Prostate gland (tissue), 2 donors: ENCODE measurements around the gene DOK6. TPM values are rescaled to one million over a fixed set of nuclear protein-coding genes. Genes with fewer than 3 reads are reported as not detected.

Experiments used
- DNase-seq: peaks from one replicate; pipeline ENCODE4 v3.0.0-alpha.2; 2019; ENCODE audit warnings: low spot score
- H3K27ac ChIP-seq, 2 donors: fragments of 200-600 bp; sonication (generic); 2 replicates each; pipeline ENCODE4 v1.5.1; 2017 to 2019
- H3K27me3 ChIP-seq: fragments of 200-600 bp; sonication (generic); replicated peaks from 2 replicates; pipeline ENCODE4 v1.5.1; 2019; ENCODE audit not compliant: insufficient read depth
- H3K36me3 ChIP-seq, 2 donors: fragments of 200-600 bp; sonication (generic); 1 replicate in 1 of 2; 2 replicates in 1 of 2; pipeline versions ENCODE4 v1.5.1 to v1.8.1; 2017 to 2019
- H3K4me1 ChIP-seq: fragments of 200-600 bp; sonication (generic); replicated peaks from 2 replicates; pipeline ENCODE4 v1.5.1; 2019
- H3K4me3 ChIP-seq, 2 donors: fragments of 200-600 bp; sonication (generic); 2 replicates each; pipeline ENCODE4 v1.5.1; 2017 to 2019
- H3K9me3 ChIP-seq: fragments of 200-600 bp; sonication (generic); 2 replicates; pipeline ENCODE4 v1.5.1; 2017
- CTCF ChIP-seq, 4 experiments: fragments of 200-600 bp in 2 of 4; fragments of 450-650 bp in 2 of 4; sonication (generic) in 2 of 4; IDR thresholded peaks; 1 replicate in 3 of 4; 2 replicates in 1 of 4; pipeline ENCODE4 v1.5.1; 2016 to 2019; ENCODE audit warnings: antibody characterized with exemption in 4 of 4, mild to moderate bottlenecking in 2 of 4, moderate library complexity in 2 of 4
- POLR2A ChIP-seq: fragments of 450-650 bp; IDR thresholded peaks from one replicate; pipeline ENCODE4 v1.6.1; 2016; ENCODE audit warnings: antibody characterized with exemption, mild to moderate bottlenecking
- POLR2AphosphoS5 ChIP-seq: sonication (generic); formaldehyde crosslinking; IDR thresholded peaks from one replicate; pipeline ENCODE4 v1.6.1; 2017; ENCODE audit warnings: antibody characterized with exemption
- whole genome bisulfite sequencing: methylation state at CpG from one replicate; pipeline ENCODE4 v1.1.5; 2018; 5-methylcytosine and 5-hydroxymethylcytosine counted together
- intact Hi-C: fragments of 100-400 bp; cut with DNase I; formaldehyde crosslinking; loops from one replicate; pipeline ENCODE4 v1.14.2; 2022
- total RNA-seq, 2 donors: library from RNA; depleted of rRNA; stranded (reverse); fragments of >200 nt; gene quantifications; one replicate each; pipeline ENCODE4 v1.1.0, GENCODE V29; 2016

The DOK6 gene
- total RNA-seq, 2 donors from 2014 or later = 0.73 to 1.0 TPM

- Histone ChIP-seq H3K36me3 (no peaks in the 10 kb centered on the region), H3K4me1 (no peaks in the 10 kb centered on the region), H3K4me3 (no peak overlapping the region), H3K27me3 (no peaks in the 10 kb centered on the region), H3K9me3 (no peaks in the 10 kb centered on the region), H3K27ac (no peak overlapping the region)
- TF ChIP-seq POLR2AphosphoS5 = no peak
- TF ChIP-seq POLR2A = no peak
- intact Hi-C loops = no loop called here
- DNase-seq = no peak
Observed at GRCh38 chr18:69697069-69697468, 296.4 kb downstream of the DOK6 start.

- 94% methylated on average over 3 of the region's 3 CpGs for WGBS
- Histone ChIP-seq H3K36me3 (no peaks in the 10 kb centered on the region), H3K4me1 (no peaks in the 10 kb centered on the region), H3K27me3 (no peaks in the 10 kb centered on the region), H3K27ac (no peak overlapping the region), H3K4me3 (no peak overlapping the region), H3K9me3 (no peaks in the 10 kb centered on the region)
- no peak for DNase-seq
- no peak for TF ChIP-seq POLR2A
- no peak for TF ChIP-seq CTCF (IDR thresholded peaks at IDR 0.05)
- no peak for TF ChIP-seq POLR2AphosphoS5
- intact Hi-C loops = no loop called here
Observed at GRCh38 chr18:69697689-69698088, 297.0 kb downstream of the DOK6 start.

GRCh38 chr18:69701305-69701704 lies 300.6 kb downstream of the DOK6 start:
- no peaks in the 10 kb centered on the region for H3K36me3 ChIP-seq
- H3K27me3 ChIP-seq = no peaks in the 10 kb centered on the region
- WGBS = 93% methylated on average over 2 of the region's 2 CpGs
- H3K4me3 ChIP-seq = no peak overlapping the region
- DNase-seq = no peak
- H3K4me1 ChIP-seq = no peaks in the 10 kb centered on the region
- no peak overlapping the region for H3K27ac ChIP-seq
- no peaks in the 10 kb centered on the region for H3K9me3 ChIP-seq
- intact Hi-C loops = no loop called here
- TF ChIP-seq CTCF (IDR thresholded peaks at IDR 0.05) (no peak), POLR2AphosphoS5 (no peak), POLR2A (no peak)

GRCh38 chr18:69703461-69703860 lies 302.8 kb downstream of the DOK6 start:
- no peak for DNase-seq
- no peak overlapping the region for H3K4me3 ChIP-seq
- H3K27ac ChIP-seq = no peak overlapping the region
- intact Hi-C loops = no loop called here
- no peaks in the 10 kb centered on the region for H3K27me3 ChIP-seq
- TF ChIP-seq CTCF (IDR thresholded peaks at IDR 0.05) (no peak), POLR2AphosphoS5 (no peak), POLR2A (no peak)
- H3K4me1 ChIP-seq = no peaks in the 10 kb centered on the region
- no peaks in the 10 kb centered on the region for H3K9me3 ChIP-seq
- H3K36me3 ChIP-seq = no peaks in the 10 kb centered on the region

GRCh38 chr18:69705987-69706386 lies 305.3 kb downstream of the DOK6 start:
- intact Hi-C loops = no loop called here
- no peaks in the 10 kb centered on the region for H3K36me3 ChIP-seq
- H3K4me1 ChIP-seq = no peaks in the 10 kb centered on the region
- H3K27me3 ChIP-seq = no peaks in the 10 kb centered on the region
- no peak overlapping the region for H3K4me3 ChIP-seq
- TF ChIP-seq POLR2AphosphoS5 (no peak), CTCF (IDR thresholded peaks at IDR 0.05) (no peak), POLR2A (no peak)
- no peak for DNase-seq
- no peaks in the 10 kb centered on the region for H3K9me3 ChIP-seq
- 56% methylated on average over 2 of the region's 2 CpGs for WGBS
- H3K27ac ChIP-seq = no peak overlapping the region
